Neural progenitor cell (in vitro differentiated cells): Measurements from ENCODE around the gene GMNN. TPM values are rescaled to one million over a fixed set of nuclear protein-coding genes. Genes with fewer than 3 reads are reported as not detected.

Experiments used
- DNase-seq: peaks from one replicate; pipeline ENCODE4 v3.0.0-alpha.2; 2016; ENCODE audit warnings: low spot score
- H2AFZ ChIP-seq: fragments of 200-600 bp; sonication (generic); replicated peaks from 2 replicates; pipeline ENCODE4 v1.6.1; 2016; ENCODE audit warnings: antibody characterized with exemption
- H3F3A ChIP-seq: fragments of 200-600 bp; sonication (generic); 2 replicates; pipeline ENCODE4 v1.6.1; 2016; ENCODE audit warnings: antibody characterized with exemption, low read depth
- H3K27ac ChIP-seq: fragments of 200-600 bp; sonication (generic); 2 replicates; pipeline ENCODE4 v1.5.1; 2016; ENCODE audit warnings: mild to moderate bottlenecking
- H3K27me3 ChIP-seq: fragments of 200-600 bp; sonication (generic); 2 replicates; pipeline ENCODE4 v1.6.1; 2016; ENCODE audit warnings: mild to moderate bottlenecking, moderate library complexity
- H3K36me3 ChIP-seq: fragments of 200-600 bp; sonication (generic); 2 replicates; pipeline ENCODE4 v1.5.1; 2016
- H3K4me1 ChIP-seq: fragments of 200-600 bp; sonication (generic); 2 replicates; pipeline ENCODE4 v1.6.1; 2016; ENCODE audit warnings: mixed run types
- H3K4me2 ChIP-seq: fragments of 200-600 bp; sonication (generic); 2 replicates; pipeline ENCODE4 v1.6.1; 2016
- H3K4me3 ChIP-seq: fragments of 200-600 bp; sonication (generic); 2 replicates; pipeline ENCODE4 v1.5.1; 2016
- H3K79me2 ChIP-seq: fragments of 200-600 bp; sonication (generic); 2 replicates; pipeline ENCODE4 v1.6.1; 2016; ENCODE audit warnings: low read depth
- H3K9ac ChIP-seq: fragments of 200-600 bp; sonication (generic); 2 replicates; pipeline ENCODE4 v1.6.1; 2016
- H3K9me3 ChIP-seq: fragments of 200-600 bp; sonication (generic); 2 replicates; pipeline ENCODE4 v1.5.1; 2016; ENCODE audit warnings: low read depth
- H4K20me1 ChIP-seq: fragments of 200-600 bp; sonication (generic); 2 replicates; pipeline ENCODE4 v1.6.1; 2016; ENCODE audit warnings: low read depth
- H3K27ac Mint-ChIP-seq: 3 replicates; pipeline ENCODE4 v1.8.0; 2021; ENCODE audit warnings: mixed read lengths
- H3K27me3 Mint-ChIP-seq: 2 replicates; pipeline ENCODE4 v1.8.0; 2022; ENCODE audit warnings: low read depth, mild to moderate bottlenecking, inconsistent platforms, moderate library complexity, mixed read lengths; ENCODE audit not compliant: insufficient read depth
- H3K36me3 Mint-ChIP-seq: 3 replicates; pipeline ENCODE4 v1.8.0; 2021; ENCODE audit warnings: mixed read lengths
- H3K4me1 Mint-ChIP-seq: 3 replicates; pipeline ENCODE4 v1.8.0; 2021; ENCODE audit warnings: mixed read lengths
- H3K4me3 Mint-ChIP-seq: 3 replicates; pipeline ENCODE4 v1.8.0; 2021; ENCODE audit warnings: mild to moderate bottlenecking, moderate library complexity, mixed read lengths
- H3K9me3 Mint-ChIP-seq: 3 replicates; pipeline ENCODE4 v1.8.0; 2020; ENCODE audit warnings: mixed read lengths
- EZH2 ChIP-seq: fragments of 200-600 bp; sonication (generic); IDR thresholded peaks from 2 replicates; pipeline ENCODE4 v1.6.1; 2017; ENCODE audit warnings: antibody characterized with exemption, mild to moderate bottlenecking, moderate library complexity
- EZH2phosphoT487 ChIP-seq: fragments of 200-600 bp; sonication (generic); IDR thresholded peaks from 2 replicates; pipeline ENCODE4 v1.6.1; 2017; ENCODE audit warnings: antibody characterized with exemption
- total RNA-seq: library from RNA; depleted of rRNA; stranded (reverse); fragments of >200 nt; gene quantifications from 2 replicates; pipeline ENCODE4 v1.2.3, GENCODE V29; 2015; ENCODE audit warnings: low replicate concordance
- TF ChIP-seq, protein P1 (sequence below): fragments of 200-600 bp; sonication (generic); IDR thresholded peaks from 2 replicates; pipeline ENCODE4 v1.5.1; 2017; ENCODE audit warnings: antibody characterized with exemption, mild to moderate bottlenecking

The GMNN gene
- total RNA-seq, 1 donor from 2014 or later: 98.5 TPM

DNA sequence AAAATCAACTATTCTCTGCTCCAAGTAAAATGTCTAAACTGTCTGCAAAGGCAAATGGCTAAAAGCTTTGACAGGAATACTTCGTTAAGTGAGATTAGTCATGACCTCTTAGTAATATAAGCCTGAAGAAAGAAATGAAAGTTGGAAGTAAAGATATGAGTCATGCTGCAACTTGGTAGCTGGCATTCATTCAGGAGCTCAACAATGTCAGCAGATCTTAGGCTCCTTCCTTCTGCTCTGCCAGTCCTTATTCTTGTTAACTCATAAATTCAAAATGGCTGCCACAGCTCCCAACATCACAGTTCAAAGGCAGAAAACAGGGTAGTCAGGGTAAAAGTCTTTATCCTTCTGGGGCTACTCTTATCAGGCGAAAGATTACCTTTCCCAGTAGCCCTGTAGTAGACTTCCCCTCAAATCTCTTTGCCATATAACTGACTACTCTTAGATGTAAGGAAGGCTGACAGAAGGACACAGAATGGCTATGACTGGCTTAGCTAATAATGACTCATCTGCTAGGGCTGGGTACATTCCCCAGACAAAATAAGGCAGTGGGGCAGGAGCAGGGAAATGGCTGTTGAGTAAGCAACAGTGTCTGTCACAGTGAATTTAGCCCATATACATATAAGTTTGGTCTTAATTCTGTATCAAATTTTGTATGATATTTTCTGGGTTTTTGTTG lies 31.3 kb upstream of the GMNN start:
- Histone ChIP-seq H3K36me3 (no peaks in the 10 kb centered on the region), H3K9ac (no peak overlapping the region), H3K27me3 (no peaks in the 10 kb centered on the region), H2AFZ (no peak overlapping the region), H4K20me1 (no peaks in the 10 kb centered on the region), H3K79me2 (no peaks in the 10 kb centered on the region), H3K4me3 (no peak overlapping the region), H3F3A (no peaks in the 10 kb centered on the region), H3K4me1 (no peaks in the 10 kb centered on the region), H3K9me3 (no peaks in the 10 kb centered on the region), H3K27ac (no peak overlapping the region), H3K4me2 (no peak overlapping the region)
- H3K9me3 Mint-ChIP-seq: peaks cover 2% of the 10 kb centered on the region
- H3K27ac Mint-ChIP-seq: no peak overlapping the region
- no peak overlapping the region for H3K4me3 Mint-ChIP-seq
- no peaks in the 10 kb centered on the region for H3K4me1 Mint-ChIP-seq
- DNase-seq: no peak
- no peaks in the 10 kb centered on the region for H3K36me3 Mint-ChIP-seq
- H3K27me3 Mint-ChIP-seq: no peaks in the 10 kb centered on the region
- no peak for TF ChIP-seq EZH2phosphoT487
- TF ChIP-seq, protein P1, sequence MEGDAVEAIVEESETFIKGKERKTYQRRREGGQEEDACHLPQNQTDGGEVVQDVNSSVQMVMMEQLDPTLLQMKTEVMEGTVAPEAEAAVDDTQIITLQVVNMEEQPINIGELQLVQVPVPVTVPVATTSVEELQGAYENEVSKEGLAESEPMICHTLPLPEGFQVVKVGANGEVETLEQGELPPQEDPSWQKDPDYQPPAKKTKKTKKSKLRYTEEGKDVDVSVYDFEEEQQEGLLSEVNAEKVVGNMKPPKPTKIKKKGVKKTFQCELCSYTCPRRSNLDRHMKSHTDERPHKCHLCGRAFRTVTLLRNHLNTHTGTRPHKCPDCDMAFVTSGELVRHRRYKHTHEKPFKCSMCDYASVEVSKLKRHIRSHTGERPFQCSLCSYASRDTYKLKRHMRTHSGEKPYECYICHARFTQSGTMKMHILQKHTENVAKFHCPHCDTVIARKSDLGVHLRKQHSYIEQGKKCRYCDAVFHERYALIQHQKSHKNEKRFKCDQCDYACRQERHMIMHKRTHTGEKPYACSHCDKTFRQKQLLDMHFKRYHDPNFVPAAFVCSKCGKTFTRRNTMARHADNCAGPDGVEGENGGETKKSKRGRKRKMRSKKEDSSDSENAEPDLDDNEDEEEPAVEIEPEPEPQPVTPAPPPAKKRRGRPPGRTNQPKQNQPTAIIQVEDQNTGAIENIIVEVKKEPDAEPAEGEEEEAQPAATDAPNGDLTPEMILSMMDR: no peak
- TF ChIP-seq EZH2: no peak

DNA sequence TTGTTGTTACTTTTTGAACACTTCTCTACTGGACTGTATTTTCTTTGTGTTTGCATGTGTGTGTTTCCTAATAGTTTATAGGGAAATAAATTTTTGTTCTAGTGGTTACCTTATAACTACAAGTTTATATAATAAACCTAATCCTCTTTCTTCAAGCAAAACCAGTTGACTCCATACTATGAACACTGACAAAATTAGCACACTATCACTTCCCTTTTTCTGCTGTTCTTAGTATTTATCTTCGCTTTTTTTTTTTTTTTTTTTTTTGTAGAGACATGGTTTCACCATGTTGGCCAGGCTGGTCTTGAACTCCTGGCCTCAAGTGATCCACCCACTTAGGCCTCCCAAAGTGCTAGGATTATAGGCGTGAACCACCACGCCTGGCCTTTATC lies 30.8 kb upstream of the GMNN start:
- Histone ChIP-seq H3K9ac (no peak overlapping the region), H4K20me1 (no peaks in the 10 kb centered on the region), H3K79me2 (no peaks in the 10 kb centered on the region), H3F3A (no peaks in the 10 kb centered on the region), H3K4me2 (no peak overlapping the region), H3K36me3 (no peaks in the 10 kb centered on the region), H3K27ac (no peak overlapping the region), H3K9me3 (no peaks in the 10 kb centered on the region), H3K27me3 (no peaks in the 10 kb centered on the region), H2AFZ (no peak overlapping the region), H3K4me1 (no peaks in the 10 kb centered on the region), H3K4me3 (no peak overlapping the region)
- no peaks in the 10 kb centered on the region for H3K4me1 Mint-ChIP-seq
- H3K27me3 Mint-ChIP-seq: no peaks in the 10 kb centered on the region
- H3K4me3 Mint-ChIP-seq: no peak overlapping the region
- TF ChIP-seq EZH2: no peak
- no peak for TF ChIP-seq EZH2phosphoT487
- TF ChIP-seq, protein P1: no peak
- H3K36me3 Mint-ChIP-seq: no peaks in the 10 kb centered on the region
- peaks cover 2% of the 10 kb centered on the region for H3K9me3 Mint-ChIP-seq
- DNase-seq: no peak
- H3K27ac Mint-ChIP-seq: no peak overlapping the region

DNA sequence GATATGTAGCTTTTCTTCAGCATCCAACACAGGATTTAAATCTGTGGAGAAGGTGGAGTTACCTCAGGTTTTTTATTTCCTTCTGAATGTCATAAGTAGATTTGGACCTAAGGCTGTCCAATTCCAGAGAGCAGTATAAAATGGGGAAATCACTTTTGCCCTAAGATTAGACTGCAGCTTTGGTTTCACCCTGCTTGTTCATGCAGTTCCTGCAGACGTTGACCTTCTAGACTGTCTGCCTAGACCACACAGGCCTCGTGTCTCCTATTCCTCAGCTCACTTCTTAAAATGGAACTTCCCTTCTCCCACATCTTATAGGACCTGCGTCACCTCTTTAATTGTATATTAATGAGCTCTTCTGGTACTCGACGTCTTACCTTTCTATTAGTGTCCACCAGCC lies 29.8 kb upstream of the GMNN start:
- no peak overlapping the region for H3K27ac Mint-ChIP-seq
- Histone ChIP-seq H3K9ac (no peak overlapping the region), H3K79me2 (no peaks in the 10 kb centered on the region), H4K20me1 (no peaks in the 10 kb centered on the region), H3K36me3 (no peaks in the 10 kb centered on the region), H3K4me1 (no peaks in the 10 kb centered on the region), H3K4me2 (no peak overlapping the region), H2AFZ (no peak overlapping the region), H3K4me3 (no peak overlapping the region), H3K27ac (no peak overlapping the region), H3K27me3 (no peaks in the 10 kb centered on the region), H3F3A (no peaks in the 10 kb centered on the region), H3K9me3 (no peaks in the 10 kb centered on the region)
- H3K4me1 Mint-ChIP-seq: no peaks in the 10 kb centered on the region
- H3K27me3 Mint-ChIP-seq: no peaks in the 10 kb centered on the region
- H3K4me3 Mint-ChIP-seq: no peak overlapping the region
- no peak for DNase-seq
- peaks cover 2% of the 10 kb centered on the region for H3K9me3 Mint-ChIP-seq
- no peaks in the 10 kb centered on the region for H3K36me3 Mint-ChIP-seq
- TF ChIP-seq, protein P1: no peak
- TF ChIP-seq EZH2 (no peak), EZH2phosphoT487 (no peak)
